NCI-H1694 (cell line): Measurements from ENCODE around the gene LTBR.
"Not testable (repeated sequence)": the region's sequence is repeated elsewhere in the genome, so short reads cannot be mapped to it uniquely, and the experiment has no call there.

ENCODE experiments used
- DNase-seq: peaks from one replicate; lab custom pipeline; 2025; lab: John Stamatoyannopoulos, UW

The LTBR gene

DNA sequence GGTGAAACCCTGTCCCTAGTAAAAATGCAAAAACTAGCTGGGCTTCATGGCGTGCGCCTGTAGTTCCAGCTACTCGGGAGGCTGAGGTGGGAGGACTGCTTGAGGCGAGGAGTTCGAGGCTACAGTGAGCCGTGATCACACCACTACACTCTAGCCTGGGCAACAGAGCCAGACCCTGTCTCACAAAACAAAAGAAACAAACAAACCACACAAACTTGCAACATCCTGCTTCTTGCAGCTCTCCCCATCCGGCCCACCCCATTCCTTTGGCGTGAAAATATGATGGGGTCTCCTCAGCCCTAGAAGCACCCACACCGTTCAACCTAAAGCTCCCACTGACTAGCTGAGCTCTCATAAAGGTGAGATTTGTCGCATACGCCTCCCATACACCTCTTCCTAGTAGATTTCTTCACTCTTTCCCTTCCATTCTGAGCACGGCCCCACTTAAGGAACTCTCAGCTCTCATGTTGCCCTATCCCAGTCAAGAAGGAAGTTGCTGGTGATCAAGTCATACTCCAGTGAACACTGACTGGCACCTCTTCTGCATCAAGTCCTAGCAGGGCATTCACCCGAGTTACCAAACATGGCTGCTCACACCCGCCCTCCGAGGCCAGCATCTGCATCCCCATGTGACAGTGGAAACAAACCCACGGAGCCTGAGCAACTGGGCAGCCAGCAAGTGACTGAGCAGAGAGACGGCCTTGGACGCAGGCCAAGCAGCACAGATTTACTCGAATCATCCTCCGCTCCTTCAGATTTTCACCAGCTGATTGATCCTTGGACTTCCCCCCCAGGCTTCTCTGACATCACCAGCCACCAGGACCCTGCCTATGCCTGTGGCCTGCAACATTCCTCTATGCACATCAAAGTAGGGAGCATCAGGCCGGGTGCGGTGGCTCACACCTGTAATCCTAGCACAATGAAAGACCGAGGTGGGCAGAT is 41.9 kb downstream of the LTBR start:
- DNase-seq, result no peak

DNA sequence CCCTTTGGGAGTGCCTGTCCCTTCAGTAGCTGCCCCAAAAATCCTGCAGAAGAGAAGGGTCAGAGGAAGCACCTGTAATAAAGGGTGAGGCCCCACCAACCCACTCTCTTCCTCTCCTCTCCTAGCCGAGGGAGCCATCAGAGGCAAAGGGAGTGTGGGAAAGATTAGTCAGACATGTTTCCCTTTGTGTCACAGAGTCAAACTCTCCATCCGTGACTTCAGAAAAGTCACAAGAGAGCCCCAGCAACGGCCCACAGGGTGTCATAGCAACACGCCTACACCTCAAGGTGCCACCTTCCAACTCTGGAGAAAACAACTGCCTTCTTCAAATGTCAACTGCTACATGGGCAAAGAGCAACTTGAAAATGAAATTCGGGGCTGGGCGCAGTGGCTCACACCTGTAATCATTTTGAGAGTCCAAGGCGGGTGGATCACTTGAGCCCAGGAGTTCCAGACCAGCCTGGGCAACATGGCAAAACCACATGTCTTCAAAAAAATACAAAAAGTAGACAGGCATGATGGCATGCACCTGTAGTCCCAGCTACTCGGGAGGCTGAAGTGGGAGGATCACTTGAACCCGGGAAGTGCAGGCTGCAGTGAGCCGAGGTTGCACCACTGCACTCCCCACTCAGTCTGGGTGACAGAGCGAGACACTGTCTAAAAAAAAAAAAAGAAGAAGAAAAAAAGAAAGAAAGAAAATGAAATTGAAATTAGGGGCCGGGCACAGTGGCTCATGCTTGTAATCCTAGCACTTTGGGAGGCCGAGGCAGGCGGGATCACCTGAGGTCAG is 43.1 kb downstream of the LTBR start:
- DNase-seq, result no peak

DNA sequence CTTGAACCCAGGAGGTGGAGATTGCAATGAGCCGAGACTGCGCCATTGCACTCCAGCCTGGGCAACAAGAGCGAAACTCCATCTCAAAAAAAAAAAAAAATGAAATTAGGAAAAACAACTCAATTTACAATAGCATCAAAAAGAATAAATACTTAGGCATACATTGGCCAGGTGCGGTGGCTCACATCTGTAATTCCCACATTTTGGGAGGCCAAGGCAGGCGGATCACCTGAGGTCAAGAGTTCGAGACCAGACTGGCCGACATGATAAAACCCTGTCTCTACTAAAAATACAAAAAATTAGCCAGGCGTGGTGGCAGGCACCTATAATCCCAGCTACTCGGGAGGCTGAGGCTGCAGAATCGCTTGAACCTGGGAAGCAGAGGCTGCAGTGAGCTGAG is 43.8 kb downstream of the LTBR start:
- DNase-seq, result not testable (repeated sequence)

DNA sequence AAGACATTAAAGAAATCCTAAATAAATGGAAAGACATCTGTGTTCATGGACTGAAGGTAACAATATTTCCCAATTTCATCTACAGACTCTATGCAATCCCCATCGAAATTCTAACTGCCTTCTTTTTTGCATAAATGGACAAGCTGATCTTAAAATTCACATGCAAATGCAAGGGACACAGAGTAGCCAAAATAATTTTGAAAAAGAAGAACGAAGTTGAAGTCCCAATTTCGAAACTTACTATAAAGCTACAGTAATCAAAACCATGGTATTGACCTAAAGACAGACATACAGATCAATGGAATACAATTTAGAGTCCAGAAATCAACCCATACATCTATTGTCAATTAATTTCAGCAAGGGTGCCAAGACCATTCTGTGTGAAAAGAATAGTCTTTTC is 44.4 kb downstream of the LTBR start:
- no peak for DNase-seq

DNA sequence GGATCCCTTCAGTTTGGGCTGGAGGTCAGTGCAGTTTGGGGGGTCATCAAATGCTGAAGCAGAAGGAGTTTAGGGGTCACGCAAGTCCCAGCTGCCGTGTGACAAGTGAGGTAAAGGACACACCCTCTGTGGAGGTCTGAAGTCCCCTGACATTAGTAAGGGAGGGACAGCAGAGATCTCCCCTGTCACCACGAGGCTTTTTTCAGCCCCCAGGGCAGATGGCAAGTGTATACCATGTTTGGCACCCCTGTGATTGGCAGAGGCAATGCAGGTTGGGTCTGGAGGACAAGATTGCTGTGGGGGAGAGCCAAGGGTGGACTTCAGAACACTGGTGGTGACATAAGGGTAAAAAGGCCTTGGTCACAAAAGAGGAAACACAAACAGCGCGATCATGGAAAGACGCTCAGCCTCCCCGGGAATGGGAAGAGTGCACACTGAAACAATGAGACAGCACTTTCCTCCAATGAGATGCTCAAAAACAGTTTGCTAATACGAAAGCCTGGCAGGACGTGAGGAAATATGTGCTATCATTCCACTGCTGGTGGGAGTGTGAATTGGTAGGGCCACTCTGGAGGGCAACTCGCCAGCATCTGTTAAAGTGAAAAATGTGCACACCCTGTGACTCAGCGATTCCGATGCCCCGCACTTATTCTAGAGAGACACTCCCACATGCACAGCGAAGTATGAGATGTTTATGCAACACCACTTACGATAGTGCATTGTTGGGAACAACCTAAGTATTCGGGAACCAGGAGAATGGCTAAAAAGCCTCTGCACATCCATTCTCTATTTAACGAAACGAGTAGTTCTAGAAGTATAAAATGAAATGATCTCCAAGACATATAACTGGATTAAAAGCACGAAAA is 46.4 kb downstream of the LTBR start:
- no peak for DNase-seq

DNA sequence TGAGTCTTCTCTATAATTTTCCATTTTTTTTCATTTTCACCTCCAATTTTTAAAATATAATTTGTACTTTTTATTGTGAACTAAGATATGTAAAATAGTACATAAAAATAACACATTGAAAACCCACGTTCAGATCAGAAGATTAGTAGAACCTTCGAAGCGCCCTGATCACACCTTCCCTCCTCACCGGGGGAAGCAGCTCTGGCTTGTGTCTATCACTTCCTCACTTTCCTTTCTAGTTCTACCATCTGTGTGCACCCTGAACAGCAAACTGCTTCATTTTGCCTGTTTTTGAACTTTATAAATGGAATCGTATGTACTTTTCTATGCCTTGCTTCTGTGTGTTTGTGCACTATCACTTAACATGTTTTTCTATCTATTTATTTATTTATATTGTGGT is 49.0 kb downstream of the LTBR start:
- DNase-seq, result no peak

DNA sequence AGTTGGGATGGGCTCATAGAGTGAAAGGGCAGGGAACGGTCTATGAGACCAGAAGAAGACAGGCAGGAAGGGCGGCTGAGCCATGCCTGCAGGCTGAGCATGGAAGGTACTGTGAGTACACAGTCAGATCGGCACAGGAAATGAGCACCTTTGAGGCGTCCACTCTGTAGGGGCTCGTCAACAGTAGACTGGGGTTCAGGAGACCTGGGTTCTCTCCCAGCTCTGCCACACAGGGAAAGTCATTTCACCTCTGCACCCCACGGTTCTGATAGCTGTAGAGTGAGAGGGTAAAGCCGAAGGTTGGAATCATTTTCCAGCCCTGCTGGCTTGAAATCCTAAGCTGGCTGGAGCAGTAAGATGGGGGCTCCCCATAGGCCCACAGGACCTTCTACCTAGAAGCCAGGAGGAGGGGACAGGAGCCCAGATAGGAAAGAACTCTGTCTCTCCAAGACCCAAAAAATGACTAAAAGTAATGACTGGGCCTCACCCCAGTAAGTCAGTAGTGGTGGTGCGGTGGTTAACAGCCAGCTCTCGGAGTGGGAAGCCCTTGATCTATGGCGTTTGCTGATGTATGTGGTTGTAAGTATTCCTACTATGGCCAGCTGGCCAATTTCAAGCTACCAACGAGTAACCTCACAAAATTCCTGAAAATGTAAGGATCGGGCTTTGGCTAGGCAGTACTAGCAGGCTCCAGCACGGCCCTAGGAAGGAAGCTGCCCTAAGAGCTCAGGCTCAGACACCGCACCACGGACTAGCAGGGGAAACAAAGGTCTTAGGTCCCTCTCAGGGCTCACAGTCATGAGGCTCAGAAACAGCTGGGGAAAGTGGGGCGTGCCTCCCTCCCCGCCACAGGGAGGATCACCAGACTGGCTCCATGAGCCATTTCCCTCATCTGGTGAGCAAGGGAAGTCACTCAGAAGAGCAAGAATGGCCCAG is 50.5 kb downstream of the LTBR start:
- no peak for DNase-seq

DNA sequence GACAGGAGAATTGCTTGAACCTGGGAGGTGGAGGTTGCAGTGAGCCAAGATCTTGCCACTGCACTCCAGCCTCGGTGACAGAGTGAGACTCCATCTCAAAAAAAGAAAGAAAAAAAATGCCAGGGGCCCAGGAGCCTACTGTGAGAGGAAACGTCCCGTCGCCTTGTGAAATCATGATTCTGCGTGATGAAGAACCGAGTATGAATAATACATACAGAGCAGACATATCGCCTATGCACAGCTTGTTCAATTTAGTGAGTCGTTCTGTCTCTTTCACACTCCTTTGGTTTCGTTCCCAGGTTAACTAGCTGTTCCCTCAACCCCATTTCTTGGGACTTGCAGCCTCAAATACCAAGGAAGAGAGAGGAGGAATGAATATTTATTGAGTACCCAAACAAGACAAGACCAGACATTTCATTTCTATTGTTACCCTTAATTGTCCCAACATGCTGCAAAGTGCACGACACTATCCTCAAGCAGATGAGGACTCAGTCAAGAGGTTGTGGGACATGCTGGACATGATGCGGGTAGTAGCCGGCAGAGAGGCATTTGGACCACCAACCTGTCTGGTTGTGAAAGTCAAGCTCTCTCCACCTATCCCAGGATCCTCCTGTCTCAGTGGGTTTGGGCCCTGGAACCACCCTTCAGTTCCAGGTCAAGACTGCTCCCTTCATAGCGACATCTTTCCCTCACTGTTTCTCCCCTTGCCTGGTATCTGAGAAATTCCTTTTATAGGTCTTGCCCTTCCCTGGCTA is 52.2 kb downstream of the LTBR start:
- DNase-seq, result no peak

DNA sequence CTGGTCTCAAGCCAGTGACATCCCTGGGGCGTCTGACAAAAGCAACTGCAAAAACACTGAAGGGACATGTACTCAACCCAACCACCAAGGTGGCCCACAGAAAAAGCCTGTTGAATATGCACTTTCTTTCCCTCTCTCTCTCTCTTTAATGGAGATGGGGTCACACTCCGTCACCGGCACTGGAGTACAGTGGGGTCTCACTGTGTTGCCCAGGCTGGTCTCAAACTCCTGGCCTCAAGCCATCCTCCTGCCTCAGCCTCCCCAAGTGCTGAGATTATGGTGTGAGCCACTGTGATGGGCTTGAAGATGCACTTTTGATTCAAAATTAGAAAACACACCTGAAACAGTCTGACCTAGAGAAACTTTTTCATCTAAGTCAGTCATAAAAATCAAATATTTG is 53.6 kb downstream of the LTBR start:
- DNase-seq, result no peak

DNA sequence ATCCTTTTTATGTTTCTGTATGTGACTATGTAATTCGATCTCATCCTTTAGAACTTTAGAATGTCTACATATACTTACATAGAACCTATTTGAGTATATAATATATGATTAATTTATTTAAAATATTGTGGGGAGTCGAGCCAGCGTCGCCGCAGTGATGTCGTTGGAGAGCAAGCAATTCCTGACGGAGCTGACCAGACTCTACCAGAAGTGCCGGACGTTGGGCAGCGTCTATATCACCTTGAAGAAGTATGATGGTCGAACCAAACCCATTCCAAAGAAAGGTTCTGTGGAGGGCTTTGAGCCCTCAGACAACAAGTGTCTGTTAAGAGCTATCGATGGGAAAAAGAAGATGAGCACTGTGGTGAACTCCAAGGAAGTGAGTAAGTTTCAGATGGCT is 54.4 kb downstream of the LTBR start:
- DNase-seq, result no peak

DNA sequence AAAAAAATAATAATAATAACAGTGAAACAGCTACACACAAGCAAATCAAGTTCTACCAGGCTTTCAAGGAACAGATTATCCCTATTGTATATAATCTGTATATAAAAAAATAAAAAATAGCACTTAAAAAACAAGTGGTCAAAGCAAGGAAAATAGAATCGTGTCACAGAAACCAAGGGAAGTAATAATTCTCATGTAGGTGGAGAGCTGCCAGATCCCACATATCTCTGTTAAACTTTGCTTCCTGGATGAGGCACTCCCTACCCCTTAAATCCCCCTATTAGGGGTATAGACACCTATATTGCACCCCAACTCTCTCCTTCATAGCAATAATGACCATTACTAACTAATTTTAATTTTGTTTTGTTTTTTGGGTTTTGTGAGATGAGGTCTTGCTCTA is 56.4 kb downstream of the LTBR start:
- DNase-seq, result no peak
